Activated T-helper 2 cell treated with anti-CD3 and anti-CD28 coated beads, Interferon-gamma antibody, Interleukin-2, Interleukin-4, amounts not matched to agents 10 μg/mL and 5 μg/mL and 100 μg/mL, durations not matched to agents 14 hours and 24 hours and 36 hours (primary cell): ENCODE data around the gene OPCML. TPM values are rescaled to one million over a fixed set of nuclear protein-coding genes. Genes with fewer than 3 reads are reported as not detected.

ENCODE experiments used
- DNase-seq: peaks from one replicate; pipeline ENCODE4 v3.0.0; 2021; ENCODE audit warnings: low spot score
- H3K27ac Mint-ChIP-seq: one replicate; pipeline ENCODE4 v1.8.0; 2021; ENCODE audit warnings: mixed read lengths
- H3K27me3 Mint-ChIP-seq: one replicate; pipeline ENCODE4 v1.8.0; 2021; ENCODE audit warnings: low read depth, mixed read lengths
- H3K36me3 Mint-ChIP-seq: one replicate; pipeline ENCODE4 v1.8.0; 2021; ENCODE audit warnings: low read depth, mixed read lengths
- H3K4me1 Mint-ChIP-seq: one replicate; pipeline ENCODE4 v1.8.0; 2021; ENCODE audit warnings: low read depth, mixed read lengths
- H3K4me3 Mint-ChIP-seq: one replicate; pipeline ENCODE4 v1.8.0; 2021; ENCODE audit warnings: low read depth, mild to moderate bottlenecking, moderate library complexity, mixed read lengths
- H3K9me3 Mint-ChIP-seq: one replicate; pipeline ENCODE4 v1.8.0; 2021; ENCODE audit warnings: mixed read lengths
- intact Hi-C: fragments of 100-400 bp; cut with micrococcal nuclease; formaldehyde crosslinking; loops from one replicate; pipeline ENCODE4 v1.15.1; 2023
- total RNA-seq: library from RNA; stranded (reverse); gene quantifications from 2 replicates; pipeline ENCODE4 v1.2.3, GENCODE V29; 2022

The OPCML gene
- total RNA-seq, 1 donor from 2014 or later = not detected

- intact Hi-C loops = no loop called here
- DNase-seq = no peak
- Mint-ChIP-seq H3K27ac (no peak overlapping the region), H3K4me1 (no peaks in the 10 kb centered on the region), H3K36me3 (no peaks in the 10 kb centered on the region), H3K27me3 (no peaks in the 10 kb centered on the region), H3K4me3 (no peak overlapping the region), H3K9me3 (peaks cover 33% of the 10 kb centered on the region)
These were observed 1038.5 kb downstream of the OPCML start for GRCh38 chr11:132493801-132494200.

DNA sequence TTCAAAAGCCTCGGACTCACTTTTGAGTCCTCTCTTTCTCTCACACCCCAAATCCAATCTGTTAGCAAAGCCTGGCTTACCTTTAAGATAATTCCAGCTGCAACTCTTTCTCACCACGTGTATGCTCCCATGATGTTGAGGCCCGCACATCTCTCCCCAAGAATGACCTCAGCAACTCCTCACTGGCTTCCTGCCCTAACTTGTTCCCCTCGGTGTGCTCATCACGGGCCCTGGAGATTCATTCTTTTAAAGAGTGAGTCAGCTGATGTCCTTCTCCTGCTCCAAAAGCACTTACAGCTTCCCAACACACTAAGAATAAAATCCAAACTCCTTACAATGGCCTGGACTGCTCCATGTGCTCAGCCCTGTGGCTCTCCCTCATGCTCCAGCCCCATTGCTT lies 1041.3 kb downstream of the OPCML start:
- H3K9me3 Mint-ChIP-seq = peaks cover 38% of the 10 kb centered on the region
- intact Hi-C loops = no loop called here
- no peaks in the 10 kb centered on the region for H3K36me3 Mint-ChIP-seq
- no peak overlapping the region for H3K4me3 Mint-ChIP-seq
- H3K4me1 Mint-ChIP-seq = no peaks in the 10 kb centered on the region
- DNase-seq = no peak
- no peak overlapping the region for H3K27ac Mint-ChIP-seq
- H3K27me3 Mint-ChIP-seq = no peaks in the 10 kb centered on the region

DNA sequence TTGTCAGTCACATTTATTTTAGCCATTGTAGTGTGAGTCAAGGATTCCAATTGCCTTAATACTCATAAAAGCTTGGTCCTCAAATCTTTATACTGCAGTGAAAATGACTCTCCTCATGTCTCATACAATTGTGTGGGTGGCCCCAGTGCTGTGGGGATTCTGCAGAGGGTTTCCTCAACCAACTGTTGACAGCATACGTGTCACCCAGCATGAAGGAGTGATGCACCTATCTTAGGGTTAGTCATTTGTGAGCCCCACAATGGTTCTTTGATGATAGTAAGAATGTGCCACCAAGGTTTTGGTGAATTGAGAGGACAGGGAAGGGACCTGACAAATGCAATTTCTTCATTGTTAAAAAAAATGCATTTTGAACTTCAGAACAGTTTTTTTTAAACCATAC lies 1046.2 kb downstream of the OPCML start:
- Mint-ChIP-seq H3K27me3 (no peaks in the 10 kb centered on the region), H3K4me3 (no peak overlapping the region), H3K27ac (no peak overlapping the region), H3K4me1 (no peaks in the 10 kb centered on the region), H3K36me3 (no peaks in the 10 kb centered on the region), H3K9me3 (peaks cover 29% of the 10 kb centered on the region)
- no peak for DNase-seq
- intact Hi-C loops = no loop called here

DNA sequence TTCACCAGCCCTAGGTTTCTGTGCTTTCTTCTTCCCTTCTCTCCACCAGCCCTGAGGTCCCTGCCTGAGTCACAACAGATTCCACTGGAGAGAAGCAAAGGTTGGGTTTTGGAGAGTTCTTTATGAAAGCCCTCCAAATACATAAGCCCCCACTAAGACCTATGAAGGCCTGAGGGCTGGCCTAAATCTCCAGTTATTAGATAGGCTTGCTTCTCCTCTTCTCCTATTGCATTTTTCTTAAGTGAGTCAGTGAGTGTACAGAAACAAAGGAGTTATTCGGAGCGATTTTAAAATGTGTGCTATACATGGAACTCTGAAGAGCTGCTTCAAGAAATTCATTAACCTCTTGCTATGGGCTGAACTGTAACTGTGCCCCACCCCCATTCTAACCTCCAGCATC lies 1057.3 kb downstream of the OPCML start:
- no peaks in the 10 kb centered on the region for H3K4me1 Mint-ChIP-seq
- no peak overlapping the region for H3K4me3 Mint-ChIP-seq
- no peak for DNase-seq
- intact Hi-C loops = no loop called here
- H3K36me3 Mint-ChIP-seq = no peaks in the 10 kb centered on the region
- no peak overlapping the region for H3K27ac Mint-ChIP-seq
- peaks cover 18% of the 10 kb centered on the region for H3K9me3 Mint-ChIP-seq
- no peaks in the 10 kb centered on the region for H3K27me3 Mint-ChIP-seq

GRCh38 chr11:132472411-132473172 lies 1059.7 kb downstream of the OPCML start:
- no peaks in the 10 kb centered on the region for H3K36me3 Mint-ChIP-seq
- H3K27ac Mint-ChIP-seq = no peak overlapping the region
- intact Hi-C loops = no loop called here
- H3K27me3 Mint-ChIP-seq = no peaks in the 10 kb centered on the region
- DNase-seq = no peak
- no peaks in the 10 kb centered on the region for H3K4me1 Mint-ChIP-seq
- no peak overlapping the region for H3K4me3 Mint-ChIP-seq
- H3K9me3 Mint-ChIP-seq = peaks cover 11% of the 10 kb centered on the region

GRCh38 chr11:132471466-132471865 lies 1060.8 kb downstream of the OPCML start:
- H3K27ac Mint-ChIP-seq = no peak overlapping the region
- peaks cover 5% of the 10 kb centered on the region for H3K9me3 Mint-ChIP-seq
- no peak overlapping the region for H3K4me3 Mint-ChIP-seq
- DNase-seq = no peak
- intact Hi-C loops = no loop called here
- no peaks in the 10 kb centered on the region for H3K27me3 Mint-ChIP-seq
- H3K36me3 Mint-ChIP-seq = no peaks in the 10 kb centered on the region
- no peaks in the 10 kb centered on the region for H3K4me1 Mint-ChIP-seq

DNA sequence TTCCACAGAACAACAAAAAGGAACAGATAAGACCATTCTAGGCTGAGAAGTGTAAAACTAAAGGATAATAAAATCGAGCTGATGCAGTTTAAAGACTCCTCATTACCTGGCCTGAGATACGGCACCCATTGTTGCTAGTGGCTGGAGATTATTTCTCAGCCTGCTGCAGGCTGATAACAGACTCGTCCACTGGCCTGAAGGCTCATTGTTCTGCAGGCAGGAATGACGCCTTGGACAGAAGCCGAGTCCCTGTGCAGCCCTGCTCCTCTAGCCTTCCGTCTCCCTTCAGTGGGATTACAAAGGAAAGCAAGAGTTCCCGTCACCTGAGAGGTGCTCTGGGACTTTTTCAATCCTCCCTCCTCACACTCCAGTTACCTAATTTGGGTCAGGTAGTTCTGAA lies 1065.3 kb downstream of the OPCML start:
- Mint-ChIP-seq H3K27me3 (no peaks in the 10 kb centered on the region), H3K4me1 (no peaks in the 10 kb centered on the region), H3K4me3 (no peak overlapping the region), H3K9me3 (peaks cover 5% of the 10 kb centered on the region), H3K27ac (no peak overlapping the region), H3K36me3 (no peaks in the 10 kb centered on the region)
- no peak for DNase-seq
- intact Hi-C loops = no loop called here

GRCh38 chr11:132464939-132465338 lies 1067.4 kb downstream of the OPCML start:
- H3K27ac Mint-ChIP-seq = no peak overlapping the region
- intact Hi-C loops = no loop called here
- H3K36me3 Mint-ChIP-seq = no peaks in the 10 kb centered on the region
- no peaks in the 10 kb centered on the region for H3K4me1 Mint-ChIP-seq
- H3K9me3 Mint-ChIP-seq = peaks cover 17% of the 10 kb centered on the region
- H3K27me3 Mint-ChIP-seq = no peaks in the 10 kb centered on the region
- H3K4me3 Mint-ChIP-seq = no peak overlapping the region
- no peak for DNase-seq

- H3K4me3 Mint-ChIP-seq = no peak overlapping the region
- no peaks in the 10 kb centered on the region for H3K4me1 Mint-ChIP-seq
- intact Hi-C loops = no loop called here
These were observed 1068.3 kb downstream of the OPCML start for GRCh38 chr11:132464003-132464342.

GRCh38 chr11:132463295-132464002 lies 1068.9 kb downstream of the OPCML start:
- no peaks in the 10 kb centered on the region for H3K27me3 Mint-ChIP-seq
- intact Hi-C loops = no loop called here
- H3K36me3 Mint-ChIP-seq = no peaks in the 10 kb centered on the region
- DNase-seq = no peak
- H3K4me1 Mint-ChIP-seq = no peaks in the 10 kb centered on the region
- H3K9me3 Mint-ChIP-seq = peaks cover 22% of the 10 kb centered on the region
- H3K4me3 Mint-ChIP-seq = no peak overlapping the region
- no peak overlapping the region for H3K27ac Mint-ChIP-seq

More at GRCh38 chr11:132464003-132464342, 1068.3 kb downstream of the OPCML start:
- Mint-ChIP-seq H3K27me3 (no peaks in the 10 kb centered on the region), H3K27ac (no peak overlapping the region), H3K36me3 (no peaks in the 10 kb centered on the region), H3K9me3 (peaks cover 22% of the 10 kb centered on the region)
- no peak for DNase-seq

GRCh38 chr11:132459736-132460135 lies 1072.6 kb downstream of the OPCML start:
- no peak overlapping the region for H3K4me3 Mint-ChIP-seq
- no peaks in the 10 kb centered on the region for H3K36me3 Mint-ChIP-seq
- no peak overlapping the region for H3K27ac Mint-ChIP-seq
- H3K4me1 Mint-ChIP-seq = no peaks in the 10 kb centered on the region
- no peaks in the 10 kb centered on the region for H3K27me3 Mint-ChIP-seq
- no peak for DNase-seq
- H3K9me3 Mint-ChIP-seq = peaks cover 28% of the 10 kb centered on the region
- intact Hi-C loops = no loop called here

GRCh38 chr11:132457445-132457844 lies 1074.9 kb downstream of the OPCML start:
- no peaks in the 10 kb centered on the region for H3K4me1 Mint-ChIP-seq
- intact Hi-C loops = no loop called here
- no peaks in the 10 kb centered on the region for H3K27me3 Mint-ChIP-seq

GRCh38 chr11:132456751-132457328 lies 1075.5 kb downstream of the OPCML start:
- no peaks in the 10 kb centered on the region for H3K36me3 Mint-ChIP-seq
- H3K4me1 Mint-ChIP-seq = no peaks in the 10 kb centered on the region
- H3K27ac Mint-ChIP-seq = no peak overlapping the region
- peaks cover 32% of the 10 kb centered on the region for H3K9me3 Mint-ChIP-seq
- no peaks in the 10 kb centered on the region for H3K27me3 Mint-ChIP-seq
- intact Hi-C loops = no loop called here
- no peak for DNase-seq
- no peak overlapping the region for H3K4me3 Mint-ChIP-seq

More at GRCh38 chr11:132457445-132457844, 1074.9 kb downstream of the OPCML start:
- DNase-seq = no peak
- H3K27ac Mint-ChIP-seq = no peak overlapping the region
- H3K4me3 Mint-ChIP-seq = no peak overlapping the region
- H3K36me3 Mint-ChIP-seq = no peaks in the 10 kb centered on the region
- H3K9me3 Mint-ChIP-seq = peaks cover 31% of the 10 kb centered on the region
